LNCAP (cell line): ENCODE data around the gene KRT7.

Source experiments
- TF ChIP-seq, protein P1 (sequence below): fragments of 450-650 bp; IDR thresholded peaks from 2 replicates; pipeline ENCODE4 v1.5.1; 2017; ENCODE audit warnings: mild to moderate bottlenecking

Gene KRT7

DNA sequence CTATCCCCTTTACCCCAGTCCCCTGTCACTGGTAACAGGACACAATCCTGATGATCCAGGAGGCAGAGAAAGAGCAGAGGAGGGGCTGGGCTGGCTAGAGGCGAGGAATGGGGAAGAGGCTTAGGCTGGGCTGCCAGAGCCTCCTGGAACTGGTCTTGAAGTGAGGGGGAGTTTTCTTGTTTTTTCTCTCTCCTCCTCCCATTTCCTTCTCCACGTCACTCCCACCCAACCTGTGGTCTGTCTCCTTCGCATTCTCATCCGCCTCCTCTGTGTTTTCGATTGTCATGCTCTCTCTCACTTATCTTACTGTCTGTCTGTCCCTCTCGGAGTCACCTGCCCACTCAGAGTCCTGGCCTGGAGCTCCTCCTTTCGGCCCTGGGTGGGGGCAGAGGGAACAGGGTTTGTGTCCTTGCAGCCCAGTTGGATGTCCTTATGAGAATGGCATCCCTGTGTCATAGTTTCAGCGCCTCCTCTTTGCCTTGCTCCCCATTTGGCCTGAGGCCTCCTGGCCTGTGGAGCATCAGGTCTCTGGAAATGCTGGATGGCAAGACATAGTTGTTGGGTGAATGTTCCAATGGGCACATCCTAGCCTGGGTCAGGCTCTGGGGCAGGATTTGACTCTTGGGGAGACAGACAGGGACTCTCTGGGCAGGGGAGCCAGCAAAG is 37.8 kb upstream of the KRT7 start:
- TF ChIP-seq, protein P1, sequence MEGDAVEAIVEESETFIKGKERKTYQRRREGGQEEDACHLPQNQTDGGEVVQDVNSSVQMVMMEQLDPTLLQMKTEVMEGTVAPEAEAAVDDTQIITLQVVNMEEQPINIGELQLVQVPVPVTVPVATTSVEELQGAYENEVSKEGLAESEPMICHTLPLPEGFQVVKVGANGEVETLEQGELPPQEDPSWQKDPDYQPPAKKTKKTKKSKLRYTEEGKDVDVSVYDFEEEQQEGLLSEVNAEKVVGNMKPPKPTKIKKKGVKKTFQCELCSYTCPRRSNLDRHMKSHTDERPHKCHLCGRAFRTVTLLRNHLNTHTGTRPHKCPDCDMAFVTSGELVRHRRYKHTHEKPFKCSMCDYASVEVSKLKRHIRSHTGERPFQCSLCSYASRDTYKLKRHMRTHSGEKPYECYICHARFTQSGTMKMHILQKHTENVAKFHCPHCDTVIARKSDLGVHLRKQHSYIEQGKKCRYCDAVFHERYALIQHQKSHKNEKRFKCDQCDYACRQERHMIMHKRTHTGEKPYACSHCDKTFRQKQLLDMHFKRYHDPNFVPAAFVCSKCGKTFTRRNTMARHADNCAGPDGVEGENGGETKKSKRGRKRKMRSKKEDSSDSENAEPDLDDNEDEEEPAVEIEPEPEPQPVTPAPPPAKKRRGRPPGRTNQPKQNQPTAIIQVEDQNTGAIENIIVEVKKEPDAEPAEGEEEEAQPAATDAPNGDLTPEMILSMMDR: no peak

DNA sequence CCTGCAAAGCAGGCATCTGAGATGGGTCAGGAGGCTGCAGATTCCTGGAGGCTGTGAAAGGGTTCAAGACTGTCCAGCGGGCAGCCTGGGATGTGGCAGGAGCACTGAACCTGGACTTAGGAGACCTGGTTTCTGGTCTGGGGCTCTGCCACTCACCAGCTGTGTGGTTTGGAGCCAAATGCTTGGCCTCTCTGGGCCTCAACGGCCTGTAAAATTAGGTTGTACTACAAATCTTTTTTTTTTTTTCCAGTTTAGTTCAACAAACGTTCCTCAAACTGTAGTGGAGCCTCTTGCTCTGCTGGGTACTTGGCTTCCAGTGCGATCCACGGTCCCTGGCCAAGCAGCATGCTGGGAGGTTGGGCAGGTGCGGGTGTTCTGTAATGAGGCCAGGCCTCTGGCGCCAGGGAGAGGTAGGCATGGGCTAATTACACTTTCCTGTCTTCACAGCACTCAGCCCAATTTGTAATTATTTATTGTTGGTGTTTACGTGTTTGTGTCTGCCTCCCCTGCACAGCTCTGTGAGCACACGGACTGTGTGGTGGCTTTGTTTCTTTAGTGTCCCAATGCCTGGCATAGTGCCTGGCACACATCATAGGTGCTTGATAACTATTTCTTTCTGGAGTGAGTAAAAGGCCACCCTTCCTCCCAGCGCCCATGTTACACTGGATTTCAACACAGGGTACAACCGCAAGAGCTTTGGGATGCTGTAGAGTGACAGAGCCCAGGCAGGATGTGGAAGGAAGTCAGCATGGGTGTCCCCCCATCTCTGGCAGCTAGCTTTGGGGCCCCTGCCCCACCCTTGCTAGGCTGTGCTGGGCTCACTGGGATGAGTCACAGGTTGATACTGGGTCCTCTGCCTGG is 35.4 kb upstream of the KRT7 start:
- TF ChIP-seq, protein P1: no peak

- TF ChIP-seq, protein P1: no peak
Measured at GRCh38 chr12:52198454-52199215, 34.4 kb upstream of the KRT7 start.

GRCh38 chr12:52199294-52199919 is 33.6 kb upstream of the KRT7 start:
- TF ChIP-seq, protein P1: no peak

- TF ChIP-seq, protein P1: no peak
Measured at GRCh38 chr12:52200086-52200780, 32.8 kb upstream of the KRT7 start.

- TF ChIP-seq, protein P1: no peak
Measured at GRCh38 chr12:52200781-52201450, 32.1 kb upstream of the KRT7 start.
